ENCODE data around the gene RIPK1.
"Not testable (repeated sequence)": the region's sequence is repeated elsewhere in the genome, so short reads cannot be mapped to it uniquely, and the experiment has no call there.

The RIPK1 gene

DNA sequence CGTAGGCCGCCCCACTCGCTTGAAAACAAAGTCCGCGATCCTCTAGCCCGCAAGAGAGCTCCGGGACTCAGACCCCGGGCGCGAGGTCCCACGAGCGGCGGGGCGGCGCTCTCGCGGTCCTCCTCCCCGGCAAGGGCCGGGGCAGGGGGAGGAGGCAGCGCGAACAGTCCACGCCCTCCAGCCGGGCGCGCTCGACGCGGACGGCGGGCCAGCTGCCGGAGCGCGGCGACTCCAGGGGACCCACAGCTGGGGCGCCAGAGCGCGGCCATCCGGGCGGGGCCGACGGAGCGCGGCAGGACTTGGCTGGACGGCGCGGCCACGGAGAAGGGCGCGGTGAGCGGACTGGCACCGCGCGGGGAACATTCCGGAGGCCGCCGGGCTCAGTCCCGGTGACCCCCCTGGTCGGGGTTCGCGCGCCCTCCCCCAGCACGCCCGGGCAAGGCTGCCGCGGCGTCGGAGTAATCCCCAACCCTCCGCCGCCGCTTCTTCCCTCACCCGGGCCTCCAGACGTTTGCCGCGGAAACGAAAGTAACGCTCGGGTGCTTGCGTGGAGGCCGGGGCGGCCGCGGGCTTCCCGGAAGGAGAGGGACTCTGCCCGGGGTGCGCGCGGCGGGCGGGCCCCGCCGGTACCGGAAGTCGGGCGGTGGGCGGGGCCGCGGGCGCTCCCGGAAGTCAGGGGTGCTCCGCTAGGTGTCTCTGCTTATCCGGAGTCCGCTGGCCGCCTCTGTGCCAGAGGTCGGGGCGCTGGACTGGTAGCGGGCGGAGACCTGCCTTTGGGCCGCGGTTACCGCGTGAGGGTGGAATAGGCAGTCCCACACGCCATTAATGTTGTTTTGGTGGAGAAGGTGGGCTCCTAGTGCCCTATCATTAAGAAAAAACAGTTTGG is at the start of gene RIPK1:
RIPK1 (plus strand) TSS at position 166 of the 886 bp plus-strand sequence. CDS start 8,330 bp downstream, outside the sequence.
- peak; percentile 78 for DNase-seq (ENCODE audit: low read depth)

- DNase-seq (ENCODE audit: low read depth) = no peak
Measured at GRCh38 chr6:3019065-3019464, 49.2 kb upstream of the RIPK1 start.

DNA sequence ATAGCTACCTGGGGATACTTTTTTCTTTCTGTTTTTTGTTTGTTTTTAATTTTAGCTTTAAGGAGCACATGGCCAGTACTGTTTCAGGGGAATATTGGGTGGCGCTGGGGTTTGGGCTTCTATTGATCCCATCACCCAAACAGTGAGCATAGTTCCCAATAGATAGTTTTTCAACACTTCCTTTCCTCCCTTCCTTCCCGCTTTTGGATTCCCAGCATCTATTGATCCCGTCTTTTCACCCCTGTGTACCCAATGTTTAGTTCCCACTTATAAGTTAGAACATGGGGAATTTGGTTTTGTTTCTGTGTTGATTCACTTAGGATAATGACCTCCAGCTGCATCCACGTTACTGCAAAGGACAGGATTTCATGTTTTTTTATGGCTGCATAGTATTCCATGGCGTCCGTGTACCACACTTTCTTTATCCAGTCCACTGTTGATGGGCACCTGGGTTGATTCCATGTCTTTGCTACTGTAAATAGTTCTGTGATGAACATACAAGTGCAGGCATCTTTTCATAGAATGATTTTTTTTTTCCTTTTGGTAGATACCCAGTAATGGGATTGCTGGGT is 48.5 kb upstream of the RIPK1 start:
- DNase-seq (ENCODE audit: low read depth) = no peak

DNA sequence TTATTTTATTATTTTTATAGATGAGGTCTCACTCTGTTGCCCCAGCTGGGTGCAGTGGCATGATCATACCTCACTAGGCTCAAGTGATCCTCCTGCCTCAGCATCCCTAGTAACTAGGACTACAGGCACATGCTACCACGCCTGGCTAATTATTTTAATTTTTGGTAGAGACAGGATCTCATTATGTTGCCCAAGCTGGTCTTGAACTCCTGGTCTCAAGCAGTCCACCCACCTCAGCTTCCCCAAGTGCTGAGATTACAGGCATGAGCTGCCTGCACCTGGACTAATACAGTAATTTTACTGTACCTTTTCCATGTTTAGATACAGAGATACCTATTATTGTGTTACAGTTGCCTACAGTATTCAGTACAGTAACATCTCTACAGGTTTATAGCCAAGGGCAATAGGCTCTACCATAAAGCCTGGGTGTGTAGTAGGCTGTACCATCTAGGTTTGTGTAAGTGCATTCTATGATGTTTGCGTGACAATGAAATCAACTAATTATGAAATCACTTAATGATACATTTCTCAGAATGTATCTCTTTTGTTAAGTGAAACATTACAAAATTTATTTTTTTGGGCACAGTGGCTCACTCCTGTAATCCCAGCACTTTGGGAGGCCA is 47.2 kb upstream of the RIPK1 start:
- DNase-seq (ENCODE audit: low read depth) = not testable (repeated sequence)

DNA sequence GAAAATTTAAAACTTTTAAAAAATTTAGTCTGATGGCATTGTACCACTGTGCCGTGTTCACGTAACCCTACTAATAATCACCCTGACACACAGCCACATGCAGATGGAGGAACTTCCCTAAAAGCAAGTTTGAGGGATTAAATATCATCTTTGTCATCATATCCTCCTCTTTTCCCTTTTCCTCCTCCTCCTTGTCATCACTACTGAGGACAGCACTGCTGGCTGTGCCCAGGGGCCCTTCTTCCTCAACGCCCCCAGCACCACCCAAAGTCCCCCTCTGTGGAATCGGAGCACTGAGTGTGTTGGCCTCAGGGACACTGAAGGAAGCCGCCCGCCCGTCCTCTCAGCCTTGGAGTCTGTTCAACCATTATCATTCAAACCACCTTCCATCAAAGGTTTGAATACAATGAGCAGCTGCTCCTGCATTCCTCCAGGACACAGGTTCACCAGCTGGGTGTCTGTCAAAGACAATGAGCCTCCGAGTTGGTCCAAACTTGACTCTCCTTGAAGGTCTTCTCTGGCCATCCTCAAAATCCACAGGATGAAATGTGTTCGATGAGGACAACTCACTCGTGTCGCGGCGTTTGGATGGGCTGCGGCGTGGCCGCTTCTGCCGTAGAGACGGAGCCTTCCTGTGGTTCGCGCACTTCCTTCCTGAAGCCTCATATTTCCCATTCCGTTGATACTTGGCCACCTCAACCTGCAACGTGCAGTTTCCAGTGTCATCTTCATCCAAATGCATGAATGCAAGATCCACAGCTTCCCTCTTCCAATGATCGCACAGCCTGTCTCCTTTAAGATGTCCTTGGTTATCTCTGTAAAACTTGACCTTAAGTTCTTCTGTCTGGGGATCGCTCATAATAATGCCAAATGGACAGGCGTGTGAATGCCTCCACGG is 45.3 kb upstream of the RIPK1 start:
- DNase-seq (ENCODE audit: low read depth) = no peak

DNA sequence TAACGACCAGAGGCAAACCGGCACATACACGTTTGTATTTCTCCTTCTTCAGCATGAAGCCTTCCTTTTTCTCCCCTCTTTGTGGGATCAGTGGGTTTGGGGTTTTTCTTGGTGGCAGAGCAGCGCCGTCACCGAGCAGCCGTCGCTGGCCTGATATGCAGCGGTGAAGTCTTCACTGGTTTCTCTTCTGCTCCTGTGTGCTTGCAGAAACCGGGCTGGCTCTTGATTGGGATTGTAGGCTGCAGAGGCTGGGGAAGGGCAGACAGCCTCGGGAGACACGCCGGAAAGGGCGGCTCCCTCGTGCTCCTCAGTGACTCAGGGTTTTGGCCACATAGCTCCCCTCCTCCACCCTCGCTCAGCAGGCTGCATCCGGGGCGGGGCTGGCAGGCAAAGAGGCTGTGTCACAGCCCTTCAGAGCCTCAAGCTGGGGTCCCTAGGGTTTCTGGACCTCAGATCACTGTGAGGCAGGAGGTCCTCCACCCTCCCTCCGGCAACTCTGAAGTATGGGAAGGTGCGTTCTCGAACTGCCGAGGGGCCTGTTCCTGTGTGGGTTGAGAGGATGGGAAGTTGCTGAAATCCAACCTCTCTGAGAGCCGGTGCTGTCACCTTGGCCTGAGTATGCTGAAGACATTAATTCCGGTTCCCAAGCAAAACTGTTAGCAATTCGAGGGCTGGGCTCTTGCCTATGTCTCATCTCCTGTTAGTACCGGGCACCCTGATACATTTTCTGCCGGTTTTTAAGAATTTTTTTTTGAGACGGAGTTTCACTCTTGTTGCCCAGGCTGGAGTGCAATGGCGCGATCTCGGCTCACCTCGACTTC is 44.4 kb upstream of the RIPK1 start:
- DNase-seq (ENCODE audit: low read depth) = peak; percentile 92

DNA sequence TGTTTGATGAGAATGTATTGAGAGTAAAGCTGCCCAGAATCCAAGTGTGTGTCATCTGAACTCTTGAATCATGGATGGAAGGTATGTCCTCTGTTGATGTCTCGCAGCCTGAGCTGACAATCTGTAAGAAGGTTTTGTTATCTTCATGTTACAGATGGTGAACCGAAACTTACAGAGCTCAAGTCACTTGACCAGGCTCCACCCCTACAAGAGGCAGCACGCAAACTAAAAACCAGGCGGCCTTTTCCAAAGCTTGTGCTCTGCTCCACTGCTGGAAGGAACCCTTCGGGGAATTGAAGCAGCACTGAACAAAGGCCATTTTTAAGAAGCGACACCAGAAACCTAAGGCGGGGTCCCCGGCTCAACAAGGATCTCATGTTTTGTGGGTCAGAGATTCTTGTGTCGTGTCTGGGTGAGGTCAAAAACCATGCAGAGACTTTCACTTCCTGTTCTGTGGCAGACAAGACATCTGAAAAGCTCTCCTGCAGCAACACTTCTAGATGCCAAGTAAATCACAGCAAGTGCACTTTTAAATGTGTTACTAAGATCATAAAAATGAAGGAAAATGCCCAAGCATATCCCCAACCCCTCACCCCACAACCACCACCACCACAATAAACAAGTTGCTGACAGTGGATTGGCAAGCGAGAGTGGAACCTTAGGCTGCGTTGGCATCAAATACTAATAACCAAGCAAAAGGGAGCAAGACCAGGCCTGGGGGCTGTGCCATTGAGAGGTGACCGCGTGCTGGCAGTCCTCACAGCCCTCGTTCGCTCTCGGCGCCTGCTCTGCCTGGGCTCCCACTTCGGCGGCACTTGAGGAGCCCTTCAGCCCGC is 41.3 kb upstream of the RIPK1 start:
- no peak for DNase-seq (ENCODE audit: low read depth)

GRCh38 chr6:3028156-3028555 is 40.1 kb upstream of the RIPK1 start:
- DNase-seq (ENCODE audit: low read depth) = not testable (repeated sequence)

- no peak for DNase-seq (ENCODE audit: low read depth)
Measured at GRCh38 chr6:3031857-3032640, 36.2 kb upstream of the RIPK1 start.

DNA sequence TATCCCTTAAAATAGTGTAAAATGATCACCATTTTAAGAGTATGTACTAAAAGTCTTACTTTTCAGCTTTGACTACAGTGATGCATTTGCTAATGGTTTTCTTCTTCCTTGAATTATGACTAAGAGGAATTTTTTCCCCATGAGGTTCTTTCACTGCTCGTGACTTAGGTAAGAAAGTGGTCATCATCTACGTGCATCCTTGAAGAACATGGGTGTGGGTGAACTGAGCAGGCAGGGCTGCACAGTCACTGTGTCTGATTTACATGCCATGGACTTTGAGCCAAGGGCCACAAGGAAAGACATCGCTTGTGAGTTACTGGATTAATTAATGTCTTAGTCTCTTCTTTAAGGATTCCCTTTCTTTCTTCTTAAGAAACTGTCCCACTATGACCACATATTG is 35.3 kb upstream of the RIPK1 start:
- DNase-seq (ENCODE audit: low read depth) = no peak

DNA sequence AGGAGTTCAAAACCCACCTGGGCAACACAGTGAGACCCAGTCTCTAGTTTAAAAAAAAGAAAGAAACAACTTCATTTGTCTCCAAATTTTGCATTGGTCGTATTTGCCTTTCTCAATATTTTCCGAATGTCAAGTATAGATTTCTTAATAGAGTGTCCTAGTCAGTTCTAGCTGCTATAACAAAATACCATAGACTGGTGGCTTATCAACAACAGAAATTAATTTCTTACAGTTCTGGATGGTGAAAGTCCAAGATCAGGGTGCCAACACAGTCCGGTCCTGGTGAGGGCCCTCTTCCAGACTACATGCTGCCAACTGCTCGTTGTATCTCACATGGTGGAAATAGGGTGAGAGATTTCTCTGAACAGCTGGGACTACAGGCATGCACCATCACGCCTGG is 34.6 kb upstream of the RIPK1 start:
- no peak for DNase-seq (ENCODE audit: low read depth)

- no peak for DNase-seq (ENCODE audit: low read depth)
Measured at GRCh38 chr6:3035397-3035796, 32.9 kb upstream of the RIPK1 start.

- no peak for DNase-seq (ENCODE audit: low read depth)
Measured at GRCh38 chr6:3036861-3037637, 31.2 kb upstream of the RIPK1 start.

- DNase-seq (ENCODE audit: low read depth) = no peak
Measured at GRCh38 chr6:3037638-3038365, 30.5 kb upstream of the RIPK1 start.

- DNase-seq (ENCODE audit: low read depth) = no peak
Measured at GRCh38 chr6:3039384-3039783, 28.9 kb upstream of the RIPK1 start.

DNA sequence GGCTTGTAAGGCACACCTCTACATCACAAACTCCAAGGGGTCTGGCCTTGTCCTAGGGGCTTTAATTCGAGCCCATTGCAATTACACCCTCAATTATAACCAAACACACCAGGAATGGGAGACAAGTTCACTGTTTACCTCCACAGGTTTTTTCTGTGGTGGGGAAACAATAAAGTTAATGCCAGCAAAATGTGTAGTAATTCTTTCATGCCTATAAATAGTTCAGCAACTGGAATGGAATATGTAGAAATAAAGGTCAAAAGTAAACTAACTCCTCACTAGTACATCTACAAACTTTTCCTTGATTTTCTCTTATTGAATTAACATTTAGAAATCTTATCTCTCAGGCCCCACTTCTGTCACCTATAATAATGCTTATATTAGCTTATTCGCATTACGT is 27.1 kb upstream of the RIPK1 start:
- no peak for DNase-seq (ENCODE audit: low read depth)

DNA sequence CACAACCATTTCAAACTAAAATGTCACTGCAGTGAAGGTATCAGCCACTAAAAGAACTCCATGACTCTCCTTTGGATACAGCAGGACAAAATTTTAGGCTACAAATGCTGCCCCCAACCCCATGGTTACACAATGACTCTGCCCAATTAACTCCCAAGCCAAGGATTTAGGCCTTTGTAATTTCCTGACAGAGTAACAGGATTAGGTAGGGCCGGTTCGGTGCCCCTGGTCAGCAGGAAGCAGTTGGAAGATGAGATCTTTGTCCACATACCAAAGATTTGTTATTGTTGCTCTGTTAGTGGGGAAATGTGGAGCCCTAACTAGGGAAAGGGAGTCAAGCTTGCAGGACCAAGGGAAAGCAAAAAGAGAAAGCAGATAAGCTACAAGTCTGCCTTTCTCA is 26.7 kb upstream of the RIPK1 start:
- DNase-seq (ENCODE audit: low read depth) = no peak

DNA sequence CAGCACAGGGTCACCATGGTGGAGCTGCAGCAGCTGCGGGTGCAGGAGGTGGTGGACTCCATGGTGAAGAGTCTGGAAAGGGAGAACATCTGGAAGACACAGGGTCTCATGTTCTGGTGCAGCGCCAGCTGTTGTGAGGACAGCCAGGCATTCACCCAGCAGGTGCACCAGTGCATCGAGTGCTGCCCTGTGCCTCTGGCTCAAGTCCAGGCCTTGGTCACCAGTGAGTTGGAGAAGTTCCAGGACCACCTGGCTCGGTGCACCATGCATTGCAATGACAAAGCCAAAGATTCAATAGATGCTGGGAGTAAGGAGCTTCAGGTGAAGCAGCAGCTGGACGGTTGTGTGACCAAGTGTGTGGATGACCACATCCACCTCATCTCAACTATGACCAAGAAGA is 22.9 kb upstream of the RIPK1 start:
- DNase-seq (ENCODE audit: low read depth) = no peak

Measured in stromal cell of bone marrow (primary cell).